ENCODE data around the gene XPO1.
"Not testable (repeated sequence)": the region's sequence is repeated elsewhere in the genome, so short reads cannot be mapped to it uniquely, and the experiment has no call there.

The XPO1 gene

GRCh38 chr2:61465045-61465444 lies 73.1 kb downstream of the XPO1 start:
- no peak for DNase-seq (ENCODE audit: low read depth in 2 of 2)

GRCh38 chr2:61463769-61464475 lies 74.2 kb downstream of the XPO1 start:
- no peak for DNase-seq (ENCODE audit: low read depth in 2 of 2)

GRCh38 chr2:61461404-61461803 lies 76.8 kb downstream of the XPO1 start:
- no peak for DNase-seq (ENCODE audit: low read depth in 2 of 2)

- no peak for DNase-seq (ENCODE audit: low read depth in 2 of 2)
Measured at GRCh38 chr2:61460163-61460562, 78.0 kb downstream of the XPO1 start.

- DNase-seq (ENCODE audit: low read depth in 2 of 2) = no peak
Measured at GRCh38 chr2:61456746-61457420, 81.3 kb downstream of the XPO1 start.

GRCh38 chr2:61456070-61456745 lies 81.9 kb downstream of the XPO1 start:
- no peak for DNase-seq (ENCODE audit: low read depth in 2 of 2)

- not testable (repeated sequence) for DNase-seq (ENCODE audit: low read depth in 2 of 2)
Measured at GRCh38 chr2:61454972-61455371, 83.2 kb downstream of the XPO1 start.

- DNase-seq (ENCODE audit: low read depth in 2 of 2) = no peak
Measured at GRCh38 chr2:61454383-61454782, 83.8 kb downstream of the XPO1 start.

GRCh38 chr2:61452392-61452791 lies 85.8 kb downstream of the XPO1 start:
- DNase-seq (ENCODE audit: low read depth in 2 of 2) = no peak

- no peak for DNase-seq (ENCODE audit: low read depth in 2 of 2)
Measured at GRCh38 chr2:61451178-61451577, 87.0 kb downstream of the XPO1 start.

GRCh38 chr2:61450144-61450543 lies 88.0 kb downstream of the XPO1 start:
- no peak for DNase-seq (ENCODE audit: low read depth in 2 of 2)

- no peak for DNase-seq (ENCODE audit: low read depth in 2 of 2)
Measured at GRCh38 chr2:61448229-61448628, 89.9 kb downstream of the XPO1 start.

GRCh38 chr2:61446971-61447370 lies 91.2 kb downstream of the XPO1 start:
- DNase-seq (ENCODE audit: low read depth in 2 of 2) = not testable (repeated sequence)

GRCh38 chr2:61443342-61444041 lies 94.7 kb downstream of the XPO1 start:
- no peak for DNase-seq (ENCODE audit: low read depth in 2 of 2)

GRCh38 chr2:61439241-61440002 lies 98.7 kb downstream of the XPO1 start:
- no peak for DNase-seq (ENCODE audit: low read depth in 2 of 2)

- DNase-seq (ENCODE audit: low read depth in 2 of 2) = no peak
Measured at GRCh38 chr2:61438670-61439069, 99.5 kb downstream of the XPO1 start.

GRCh38 chr2:61437170-61437569 lies 101.0 kb downstream of the XPO1 start:
- no peak for DNase-seq (ENCODE audit: low read depth in 2 of 2)

GRCh38 chr2:61436092-61436491 lies 102.1 kb downstream of the XPO1 start:
- no peak for DNase-seq (ENCODE audit: low read depth in 2 of 2)

GRCh38 chr2:61435291-61435690 lies 102.9 kb downstream of the XPO1 start:
- no peak for DNase-seq (ENCODE audit: low read depth in 2 of 2)

- DNase-seq (ENCODE audit: low read depth in 2 of 2) = no peak
Measured at GRCh38 chr2:61434314-61434713, 103.8 kb downstream of the XPO1 start.

- DNase-seq (ENCODE audit: low read depth in 2 of 2) = no peak
Measured at GRCh38 chr2:61433606-61434005, 104.5 kb downstream of the XPO1 start.

GRCh38 chr2:61432990-61433389 lies 105.2 kb downstream of the XPO1 start:
- DNase-seq (ENCODE audit: low read depth in 2 of 2) = no peak
